NCI-H2029 treated with DMSO at 0.1 percent for 48 hours (cell line): Measurements from ENCODE around the gene AMPH.
"Not testable (repeated sequence)": the region's sequence is repeated elsewhere in the genome, so short reads cannot be mapped to it uniquely, and the experiment has no call there.

Source experiments
- DNase-seq: peaks from one replicate; lab custom pipeline; 2025; lab: John Stamatoyannopoulos, UW

Gene AMPH

GRCh38 chr7:38351601-38352000 is 279.6 kb downstream of the AMPH start:
- DNase-seq: no peak

GRCh38 chr7:38350777-38351176 is 280.4 kb downstream of the AMPH start:
- DNase-seq: not testable (repeated sequence)

GRCh38 chr7:38349869-38350583 is 281.1 kb downstream of the AMPH start:
- not testable (repeated sequence) for DNase-seq

- DNase-seq: not testable (repeated sequence)
Measured at GRCh38 chr7:38349126-38349795, 281.9 kb downstream of the AMPH start.

GRCh38 chr7:38345299-38346172 is 285.6 kb downstream of the AMPH start:
- DNase-seq: not testable (repeated sequence)

GRCh38 chr7:38344741-38345140 is 286.4 kb downstream of the AMPH start:
- DNase-seq: not testable (repeated sequence)

DNA sequence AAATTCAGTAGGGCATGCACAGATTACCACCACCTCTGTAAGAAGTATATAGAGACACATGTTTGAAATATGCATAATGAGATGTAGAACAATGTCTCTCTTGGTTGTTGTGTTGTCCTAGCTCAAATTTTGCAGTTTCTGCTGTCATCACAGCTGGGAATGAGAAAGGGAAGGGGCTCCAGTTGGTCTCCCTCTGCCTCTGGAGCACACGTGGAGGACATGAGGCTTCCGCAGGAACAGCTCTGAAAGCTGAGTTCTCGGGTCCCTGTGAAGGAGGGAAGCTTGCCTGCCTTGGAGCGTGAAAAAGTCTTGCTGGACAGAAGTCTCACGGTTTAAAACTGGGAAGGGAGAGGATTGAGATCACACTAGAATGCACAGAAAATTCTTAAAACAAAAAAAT is 289.0 kb downstream of the AMPH start:
- DNase-seq: not testable (repeated sequence)

DNA sequence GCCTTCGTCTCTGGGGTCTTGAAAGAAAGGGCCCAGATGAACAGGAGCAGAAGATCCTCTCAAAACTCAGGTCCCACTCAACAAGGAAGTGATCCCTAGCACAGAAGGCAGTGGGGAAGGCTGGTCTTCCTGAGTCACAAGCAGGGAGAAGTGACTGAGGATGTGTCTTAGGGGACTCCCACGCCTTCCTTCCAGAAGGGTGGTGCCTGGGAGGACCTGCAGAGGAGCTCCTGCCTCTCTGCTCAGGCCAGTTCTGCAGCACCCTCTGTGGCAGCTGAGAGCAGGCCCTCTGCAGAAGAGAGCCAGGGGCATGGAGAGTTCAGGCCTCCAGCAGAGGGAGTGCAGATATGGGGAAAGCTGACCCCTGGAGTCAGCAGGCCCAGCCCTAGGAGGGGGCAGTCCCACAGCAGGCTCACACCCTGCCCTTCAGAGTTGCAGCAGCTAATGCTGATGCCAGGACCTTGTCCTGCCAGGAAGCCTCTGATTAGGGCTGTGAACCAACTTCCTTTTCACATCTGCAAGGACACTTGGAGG is 289.9 kb downstream of the AMPH start:
- DNase-seq: not testable (repeated sequence)

GRCh38 chr7:38339953-38340819 is 291.0 kb downstream of the AMPH start:
- DNase-seq: no peak

- not testable (repeated sequence) for DNase-seq
Measured at GRCh38 chr7:38336148-38336515, 295.0 kb downstream of the AMPH start.

DNA sequence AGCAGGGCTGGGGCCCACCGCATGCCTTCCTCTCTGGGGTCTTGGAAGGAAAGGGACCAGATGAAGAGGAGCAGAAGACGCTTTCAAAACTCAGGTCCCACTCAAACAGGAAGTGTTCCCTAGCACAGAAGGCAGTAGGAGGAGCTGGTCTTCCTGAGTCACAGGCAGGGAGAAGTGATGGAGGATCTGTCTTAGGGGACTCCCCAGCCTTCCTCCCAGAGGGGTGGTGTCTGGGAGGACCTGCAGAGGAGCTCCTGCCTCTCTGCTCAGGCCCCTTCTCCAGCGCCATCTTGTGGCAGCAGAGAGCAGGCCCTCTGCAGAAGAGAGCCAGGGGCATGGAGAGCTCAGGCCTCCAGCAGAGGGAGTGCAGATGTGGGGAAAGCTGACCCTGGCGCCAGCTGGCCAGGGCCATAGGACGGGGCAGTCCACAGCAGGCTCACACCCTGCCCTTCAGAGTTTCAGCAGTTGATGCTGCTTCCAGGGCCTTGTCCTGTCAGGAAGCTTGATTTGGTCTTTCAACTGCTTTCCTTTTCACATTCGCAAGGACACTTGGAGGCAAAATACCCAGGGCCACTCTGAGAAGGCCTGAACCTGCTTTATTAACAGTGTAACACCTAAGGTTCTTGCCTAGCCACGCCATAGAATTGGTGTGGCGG is 295.6 kb downstream of the AMPH start:
- no peak for DNase-seq

DNA sequence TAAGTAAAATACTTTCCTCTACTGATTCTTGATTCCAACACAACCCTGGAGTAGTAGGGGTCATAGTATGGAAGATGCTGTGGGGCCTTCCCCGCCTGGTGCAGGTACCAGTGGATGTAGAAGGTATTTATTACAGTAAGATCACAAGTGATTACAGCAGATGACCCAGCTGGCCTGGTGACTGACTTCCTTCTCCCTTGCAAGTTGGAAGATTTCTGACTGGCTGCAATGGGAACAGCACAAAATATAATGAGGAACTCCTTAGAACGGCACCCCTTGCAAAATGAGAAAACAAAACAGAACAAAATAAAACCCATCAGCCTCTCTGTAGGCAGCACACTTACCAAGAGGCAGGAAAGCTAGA is 296.1 kb downstream of the AMPH start:
- DNase-seq: no peak

GRCh38 chr7:38334163-38334562 is 297.0 kb downstream of the AMPH start:
- no peak for DNase-seq
